HG03108 (cell line): ENCODE data around the gene LYSMD1.

ENCODE experiments used
- ATAC-seq: cut with Tn5 transposase; IDR thresholded peaks from one replicate; pipeline ENCODE4 v1.9.1; 2021; ENCODE audit warnings: moderate library complexity; ENCODE audit not compliant: unreplicated experiment

LYSMD1 gene

GRCh38 chr1:151175863-151176262 is 10.2 kb upstream of the LYSMD1 start, which contains the start of gene TMOD4:
Gene TMOD4 (minus strand): TSS chr1:151175981. CDS start chr1:151174875, 1,106 bp downstream.
- ATAC-seq: no peak

GRCh38 chr1:151175041-151175741 is 9.5 kb upstream of the LYSMD1 start:
- ATAC-seq: no peak

- no peak for ATAC-seq
These were observed 5.5 kb upstream of the LYSMD1 start for GRCh38 chr1:151171190-151171589.

GRCh38 chr1:151167116-151167515 is 1.4 kb upstream of the LYSMD1 start:
- ATAC-seq: no peak

- peak; percentile 3 for ATAC-seq
These were observed 829 bp upstream of the LYSMD1 start for GRCh38 chr1:151166505-151166956.

GRCh38 chr1:151165281-151165737 is 393 bp downstream of the LYSMD1 start:
- no peak for ATAC-seq

- ATAC-seq: no peak
These were observed 896 bp downstream of the LYSMD1 start for GRCh38 chr1:151164732-151165280.

GRCh38 chr1:151159373-151159772 is 6.3 kb downstream of the LYSMD1 start:
- ATAC-seq: no peak

GRCh38 chr1:151158751-151159251 is 6.9 kb downstream of the LYSMD1 start:
- no peak for ATAC-seq

GRCh38 chr1:151158326-151158725 is 7.4 kb downstream of the LYSMD1 start:
- no peak for ATAC-seq

GRCh38 chr1:151157067-151157531 is 8.6 kb downstream of the LYSMD1 start:
- ATAC-seq: no peak

- peak; percentile 54 for ATAC-seq
These were observed 9.2 kb downstream of the LYSMD1 start, which contains the start of gene TNFAIP8L2 for GRCh38 chr1:151156515-151156819. Gene TNFAIP8L2 (plus strand): TSS chr1:151156649. CDS start chr1:151158698, 2,049 bp downstream.

- no peak for ATAC-seq
These were observed 18.0 kb downstream of the LYSMD1 start for GRCh38 chr1:151147665-151148064.

- no peak for ATAC-seq
These were observed 18.6 kb downstream of the LYSMD1 start for GRCh38 chr1:151147132-151147503.

- peak; percentile 100 for ATAC-seq
These were observed 19.1 kb downstream of the LYSMD1 start, which contains the start of gene SEMA6C for GRCh38 chr1:151146412-151147131. Gene SEMA6C (minus strand): TSS chr1:151146631. CDS start chr1:151142621, 4,010 bp downstream.

GRCh38 chr1:151146072-151146411 is 19.7 kb downstream of the LYSMD1 start:
- ATAC-seq: peak; percentile 4

- no peak for ATAC-seq
These were observed 20.2 kb downstream of the LYSMD1 start for GRCh38 chr1:151145304-151146071.

- ATAC-seq: no peak
These were observed 21.0 kb downstream of the LYSMD1 start for GRCh38 chr1:151144474-151145303.

- no peak for ATAC-seq
These were observed 21.7 kb downstream of the LYSMD1 start for GRCh38 chr1:151143986-151144385.

GRCh38 chr1:151143057-151143435 is 22.7 kb downstream of the LYSMD1 start:
- ATAC-seq: no peak
